Measurements from ENCODE around the gene ATP1A1. TPM values are rescaled to one million over a fixed set of nuclear protein-coding genes. Genes with fewer than 3 reads are reported as not detected.

The ATP1A1 gene
- total and polyA plus RNA-seq, 4 donors = 70.6 to 223 (median 199) TPM

DNA sequence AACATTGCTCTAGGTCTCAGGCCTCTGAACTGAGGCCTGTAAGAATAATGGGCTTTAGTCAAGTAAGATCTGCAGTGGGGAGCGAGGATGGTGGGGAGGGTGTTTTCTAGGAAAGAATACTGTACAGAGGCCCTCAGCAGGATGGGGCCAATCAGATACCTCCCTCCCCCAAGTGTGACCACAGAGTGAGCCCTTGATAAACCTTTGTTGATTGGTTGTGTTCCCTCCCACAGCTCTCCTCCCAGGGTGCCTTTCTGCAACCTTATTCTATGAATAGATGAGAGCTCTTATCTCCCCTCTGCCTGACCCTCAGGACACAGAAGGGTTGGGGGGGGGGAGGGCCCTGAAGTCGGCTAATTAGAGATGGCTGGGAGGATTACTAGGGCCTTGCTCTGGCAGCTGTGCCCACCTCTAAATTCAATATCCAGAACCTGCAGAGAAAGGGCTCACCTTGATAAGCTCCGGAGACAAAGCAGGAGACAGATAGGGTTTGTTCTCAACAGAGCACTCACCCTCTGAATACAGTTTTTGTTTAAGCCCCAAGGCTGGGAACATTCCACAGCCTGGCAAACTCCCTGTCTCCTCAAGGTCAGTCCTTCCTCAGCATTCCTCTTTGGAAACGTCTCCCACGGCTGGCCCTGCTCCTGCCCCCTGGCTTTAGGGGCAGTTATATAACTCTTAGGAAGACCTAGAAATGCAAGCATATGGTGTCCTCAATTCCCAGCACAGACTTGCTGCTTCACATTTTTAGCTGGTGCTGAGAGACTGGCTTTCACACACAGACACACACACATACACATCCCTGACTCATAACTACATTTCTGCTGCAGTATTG lies 42.9 kb downstream of the ATP1A1 start:
- 33% methylated on average over 3 of the region's 5 CpGs for WGBS (ENCODE audit: insufficient coverage)

DNA sequence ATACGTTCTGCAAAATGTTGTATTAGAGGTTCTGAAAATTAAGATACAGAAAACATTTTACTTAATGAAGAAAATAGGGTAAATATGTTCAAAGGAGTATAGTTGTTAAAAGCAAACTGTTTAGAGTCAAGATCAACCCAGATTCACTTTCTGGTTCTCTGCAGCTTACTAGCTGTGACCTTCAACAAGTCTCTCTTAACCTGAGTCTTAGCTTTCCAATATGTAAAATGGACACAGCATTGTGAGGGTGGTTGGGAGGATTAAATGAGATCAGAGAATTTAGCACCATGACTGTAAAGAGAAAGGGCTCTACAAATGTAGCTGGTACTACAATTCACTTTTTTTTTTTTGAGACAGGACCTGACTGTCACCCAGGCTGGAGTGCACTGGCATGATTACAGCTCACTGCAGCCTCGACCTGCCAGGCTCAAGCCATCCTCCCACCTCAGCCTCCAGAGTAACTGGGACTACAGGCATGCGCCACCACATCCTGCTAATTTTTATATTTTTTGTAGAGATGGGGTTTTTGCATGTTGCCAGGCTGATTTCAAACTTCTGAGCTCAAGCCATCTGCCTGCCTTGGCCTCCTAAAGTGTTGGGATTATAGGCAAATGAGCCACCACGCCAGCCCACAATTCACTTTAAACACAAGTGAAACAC lies 43.9 kb downstream of the ATP1A1 start:
- no peak overlapping the region for H3K4me3 ChIP-seq (ENCODE audit: low read depth, low read length)
- H3K27me3 ChIP-seq (ENCODE audit: control insufficient read depth, insufficient read depth, low read length) = no peaks in the 10 kb centered on the region
- DNase-seq (ENCODE audit: low read depth in 4 of 6, low spot score in 6 of 6) = no peak
- WGBS (ENCODE audit: insufficient coverage) = no CpG with 5 or more reads among the region's 4 CpGs
- H3K4me1 ChIP-seq (ENCODE audit: control insufficient read depth, insufficient read depth, low read length) = peaks cover 20% of the 10 kb centered on the region
- H3K36me3 ChIP-seq (ENCODE audit: control insufficient read depth, insufficient read depth, low read length) = peaks cover 2% of the 10 kb centered on the region
- no peaks in the 10 kb centered on the region for H3K9me3 ChIP-seq (ENCODE audit: control insufficient read depth, insufficient read depth, low read length)
- H3K27ac ChIP-seq (ENCODE audit: low read depth, low read length) = no peak overlapping the region

More for the DNA sequence above, 42.9 kb downstream of the ATP1A1 start:
- Histone ChIP-seq H3K27me3 (ENCODE audit: control insufficient read depth, insufficient read depth, low read length) (no peaks in the 10 kb centered on the region), H3K4me1 (ENCODE audit: control insufficient read depth, insufficient read depth, low read length) (peaks cover 20% of the 10 kb centered on the region), H3K4me3 (ENCODE audit: low read depth, low read length) (no peak overlapping the region), H3K9me3 (ENCODE audit: control insufficient read depth, insufficient read depth, low read length) (no peaks in the 10 kb centered on the region), H3K27ac (ENCODE audit: low read depth, low read length) (no peak overlapping the region), H3K36me3 (ENCODE audit: control insufficient read depth, insufficient read depth, low read length) (peaks cover 2% of the 10 kb centered on the region)
- peak in 1 of 6 donors; percentile 18 for DNase-seq (ENCODE audit: low read depth in 4 of 6, low spot score in 6 of 6)

DNA sequence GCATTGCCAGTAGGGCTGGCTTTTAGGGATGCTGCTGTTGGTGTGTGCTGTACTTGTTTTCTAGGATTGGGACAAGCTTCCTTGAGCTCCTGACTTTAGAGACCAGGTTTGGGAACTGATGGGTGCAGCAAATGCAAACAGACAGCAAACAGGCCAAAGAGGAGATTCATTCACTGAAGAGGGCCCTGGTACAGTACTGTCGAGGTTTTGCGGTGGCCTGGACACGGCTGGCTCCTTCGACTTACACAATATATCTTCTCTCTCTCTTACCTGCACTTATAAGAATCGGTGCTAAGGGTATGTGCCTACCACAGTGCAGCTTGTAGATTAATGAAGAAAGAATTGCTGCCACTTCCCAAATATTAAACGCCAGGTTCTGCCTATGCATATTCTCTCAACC lies 44.6 kb downstream of the ATP1A1 start:
- 60% methylated on average over 1 of the region's 6 CpGs for WGBS (ENCODE audit: insufficient coverage)
- Histone ChIP-seq H3K27me3 (ENCODE audit: control insufficient read depth, insufficient read depth, low read length) (no peaks in the 10 kb centered on the region), H3K4me1 (ENCODE audit: control insufficient read depth, insufficient read depth, low read length) (peaks cover 20% of the 10 kb centered on the region), H3K36me3 (ENCODE audit: control insufficient read depth, insufficient read depth, low read length) (peaks cover 2% of the 10 kb centered on the region), H3K27ac (ENCODE audit: low read depth, low read length) (no peak overlapping the region), H3K9me3 (ENCODE audit: control insufficient read depth, insufficient read depth, low read length) (no peaks in the 10 kb centered on the region), H3K4me3 (ENCODE audit: low read depth, low read length) (peak overlapping the region; percentile 79)
- no peak for DNase-seq (ENCODE audit: low read depth in 4 of 6, low spot score in 6 of 6)

DNA sequence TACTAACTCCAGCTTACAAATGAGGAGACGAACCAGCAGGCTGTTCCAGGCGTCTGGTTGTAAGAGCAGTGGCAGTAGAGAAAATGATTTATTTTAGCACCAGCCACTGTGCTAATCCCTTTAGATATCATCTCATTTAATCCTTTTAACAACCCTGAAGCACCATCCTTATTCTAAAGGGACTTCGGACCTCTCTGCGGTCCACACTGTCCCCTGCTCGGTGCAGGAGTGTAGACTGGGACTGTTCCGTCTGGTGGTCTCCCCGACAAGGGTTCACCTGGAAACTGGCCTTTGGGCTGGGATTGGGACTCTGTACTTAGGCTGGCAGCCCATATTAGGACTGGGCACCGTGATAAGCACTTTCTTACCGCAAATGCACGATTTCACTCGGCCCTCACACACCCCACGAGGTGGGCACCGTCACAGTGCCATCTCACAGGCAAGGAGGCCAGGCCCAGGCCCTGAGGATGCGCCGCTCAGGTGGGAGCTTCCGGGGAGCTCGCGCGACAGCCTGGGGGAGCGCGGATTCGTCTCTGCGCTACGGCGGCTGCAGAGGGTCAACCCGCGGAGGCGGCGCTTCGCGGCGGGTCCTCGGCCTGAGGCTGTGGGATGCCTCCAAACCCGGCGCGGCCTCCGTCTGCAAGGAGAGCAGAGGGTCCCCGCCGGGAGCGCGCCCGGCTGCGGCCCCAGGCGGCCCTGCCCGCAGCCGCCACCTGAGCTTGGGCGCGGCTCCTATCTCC lies 45.2 kb downstream of the ATP1A1 start:
- WGBS (ENCODE audit: insufficient coverage) = 1% methylated on average over 46 of the region's 48 CpGs
- Histone ChIP-seq H3K27me3 (ENCODE audit: control insufficient read depth, insufficient read depth, low read length) (no peaks in the 10 kb centered on the region), H3K27ac (ENCODE audit: low read depth, low read length) (peak overlapping the region; percentile 37), H3K4me1 (ENCODE audit: control insufficient read depth, insufficient read depth, low read length) (peaks cover 20% of the 10 kb centered on the region), H3K9me3 (ENCODE audit: control insufficient read depth, insufficient read depth, low read length) (no peaks in the 10 kb centered on the region), H3K36me3 (ENCODE audit: control insufficient read depth, insufficient read depth, low read length) (peaks cover 2% of the 10 kb centered on the region), H3K4me3 (ENCODE audit: low read depth, low read length) (peak overlapping the region; percentile 79)
- peak; percentile 71 to 95 (median 78) for DNase-seq (ENCODE audit: low read depth in 4 of 6, low spot score in 6 of 6)

DNA sequence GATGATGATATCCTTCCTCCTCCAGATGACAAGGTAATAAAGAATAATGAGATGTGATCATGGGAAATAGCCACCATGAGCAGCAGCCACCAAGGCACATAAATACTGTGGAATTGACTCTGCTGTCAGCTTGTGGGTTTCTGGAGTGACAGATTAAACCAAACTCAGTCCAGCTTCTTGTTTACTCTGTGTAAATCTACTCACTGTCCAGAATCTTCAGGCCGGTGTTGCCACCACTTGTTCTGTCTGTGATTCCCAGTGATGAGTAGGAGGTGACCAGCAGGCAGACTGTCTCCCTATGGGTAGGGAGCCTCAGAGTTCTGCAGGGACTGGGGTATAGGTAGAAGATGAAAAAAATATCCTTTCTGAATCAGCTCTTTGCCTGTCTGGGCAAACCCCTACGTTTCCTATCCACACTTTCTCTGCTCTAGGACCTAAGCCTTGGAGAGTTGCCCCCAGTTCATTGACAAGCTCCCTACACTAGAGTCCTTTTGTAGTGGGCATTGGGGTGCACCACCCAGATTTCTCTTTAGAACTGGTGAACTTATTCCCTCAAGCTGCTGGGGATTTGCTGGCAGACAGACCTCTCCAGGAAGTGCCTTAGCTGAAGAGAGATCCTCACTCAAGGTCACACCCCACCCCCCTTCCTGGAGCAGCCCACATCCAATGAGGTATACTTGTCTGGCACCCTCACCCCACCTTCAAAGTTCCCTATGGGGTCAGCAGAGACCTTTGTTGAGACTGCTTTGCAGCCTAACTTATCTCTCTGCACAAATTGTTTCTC lies 47.6 kb downstream of the ATP1A1 start:
- 80% methylated on average over 1 of the region's 2 CpGs for WGBS (ENCODE audit: insufficient coverage)
- H3K27ac ChIP-seq (ENCODE audit: low read depth, low read length) = no peak overlapping the region

DNA sequence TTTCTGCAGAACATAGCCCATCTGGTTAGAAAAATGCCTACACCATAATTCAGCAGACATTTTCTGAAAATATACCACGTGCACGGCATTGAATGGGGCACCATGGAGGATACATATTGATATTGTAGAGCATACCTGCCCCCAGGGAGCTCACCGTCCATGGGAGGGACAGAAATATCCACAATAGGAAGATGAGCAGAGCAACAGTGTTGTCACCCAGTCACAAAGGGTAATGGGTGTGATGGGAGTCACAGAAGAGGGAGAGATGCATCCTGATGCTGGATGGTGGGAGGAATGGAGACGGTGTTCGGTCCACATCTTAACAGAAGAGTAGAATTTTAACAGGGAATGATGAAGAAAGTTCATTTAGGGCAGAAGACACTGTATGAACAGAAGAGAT lies 51.4 kb downstream of the ATP1A1 start:
- 95% methylated on average over 3 of the region's 5 CpGs for WGBS (ENCODE audit: insufficient coverage)
- H3K36me3 ChIP-seq (ENCODE audit: control insufficient read depth, insufficient read depth, low read length) = no peaks in the 10 kb centered on the region
- H3K4me1 ChIP-seq (ENCODE audit: control insufficient read depth, insufficient read depth, low read length) = peaks cover under 1% of the 10 kb centered on the region
- H3K27me3 ChIP-seq (ENCODE audit: control insufficient read depth, insufficient read depth, low read length) = no peaks in the 10 kb centered on the region
- no peak for DNase-seq (ENCODE audit: low read depth in 4 of 6, low spot score in 6 of 6)
- no peak overlapping the region for H3K4me3 ChIP-seq (ENCODE audit: low read depth, low read length)
- H3K9me3 ChIP-seq (ENCODE audit: control insufficient read depth, insufficient read depth, low read length) = no peaks in the 10 kb centered on the region
- H3K27ac ChIP-seq (ENCODE audit: low read depth, low read length) = no peak overlapping the region

More for the DNA sequence above, 47.6 kb downstream of the ATP1A1 start:
- Histone ChIP-seq H3K4me3 (ENCODE audit: low read depth, low read length) (no peak overlapping the region), H3K9me3 (ENCODE audit: control insufficient read depth, insufficient read depth, low read length) (no peaks in the 10 kb centered on the region), H3K27me3 (ENCODE audit: control insufficient read depth, insufficient read depth, low read length) (no peaks in the 10 kb centered on the region), H3K36me3 (ENCODE audit: control insufficient read depth, insufficient read depth, low read length) (peaks cover 2% of the 10 kb centered on the region), H3K4me1 (ENCODE audit: control insufficient read depth, insufficient read depth, low read length) (peaks cover 20% of the 10 kb centered on the region)
- no peak for DNase-seq (ENCODE audit: low read depth in 4 of 6, low spot score in 6 of 6)

DNA sequence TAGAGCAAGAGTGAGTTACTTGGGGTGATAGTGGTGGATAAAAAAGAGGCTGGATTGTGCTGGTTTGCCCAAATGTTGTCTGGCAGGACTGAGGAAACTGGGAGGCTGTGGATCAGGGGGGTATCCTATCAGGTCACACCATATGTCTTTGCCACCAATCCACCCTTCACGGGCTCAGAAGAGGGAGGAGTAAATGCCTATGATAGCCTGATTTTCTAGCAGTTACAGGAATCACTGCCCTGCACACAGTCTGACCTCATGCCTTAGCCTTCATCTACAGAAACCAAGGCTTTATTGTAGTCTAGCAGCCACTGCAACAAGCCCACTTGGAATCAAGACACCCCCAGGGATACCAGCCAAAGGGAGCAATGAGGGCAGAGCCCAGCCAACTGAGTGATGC lies 51.8 kb downstream of the ATP1A1 start:
- Histone ChIP-seq H3K36me3 (ENCODE audit: control insufficient read depth, insufficient read depth, low read length) (no peaks in the 10 kb centered on the region), H3K27me3 (ENCODE audit: control insufficient read depth, insufficient read depth, low read length) (no peaks in the 10 kb centered on the region), H3K9me3 (ENCODE audit: control insufficient read depth, insufficient read depth, low read length) (no peaks in the 10 kb centered on the region), H3K27ac (ENCODE audit: low read depth, low read length) (no peak overlapping the region), H3K4me3 (ENCODE audit: low read depth, low read length) (no peak overlapping the region), H3K4me1 (ENCODE audit: control insufficient read depth, insufficient read depth, low read length) (no peaks in the 10 kb centered on the region)
- DNase-seq (ENCODE audit: low read depth in 4 of 6, low spot score in 6 of 6) = no peak
- WGBS (ENCODE audit: insufficient coverage) = 80% methylated on average over 1 of the region's 1 CpG

DNA sequence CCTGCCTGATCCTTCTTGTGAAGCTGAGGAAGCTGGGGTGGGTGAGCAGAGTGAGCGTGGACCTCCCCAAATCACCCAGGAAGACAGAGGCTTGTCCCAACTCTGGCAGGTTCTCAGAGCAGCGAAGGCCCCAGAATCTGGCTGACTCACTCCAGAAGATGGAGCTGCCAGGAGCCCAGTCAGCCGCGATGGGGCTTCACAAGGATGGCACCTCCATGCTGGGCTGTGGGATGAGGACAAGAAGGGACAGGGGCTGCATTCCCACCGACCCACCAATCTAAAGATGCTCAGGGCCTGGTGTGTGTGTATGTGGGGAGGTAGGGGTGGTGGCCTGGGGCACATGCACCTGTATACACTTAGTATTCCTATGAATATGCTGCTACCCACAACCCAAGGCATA lies 52.9 kb downstream of the ATP1A1 start:
- 96% methylated on average over 4 of the region's 5 CpGs for WGBS (ENCODE audit: insufficient coverage)
- Histone ChIP-seq H3K4me3 (ENCODE audit: low read depth, low read length) (no peak overlapping the region), H3K36me3 (ENCODE audit: control insufficient read depth, insufficient read depth, low read length) (no peaks in the 10 kb centered on the region), H3K9me3 (ENCODE audit: control insufficient read depth, insufficient read depth, low read length) (no peaks in the 10 kb centered on the region), H3K4me1 (ENCODE audit: control insufficient read depth, insufficient read depth, low read length) (no peaks in the 10 kb centered on the region), H3K27me3 (ENCODE audit: control insufficient read depth, insufficient read depth, low read length) (no peaks in the 10 kb centered on the region), H3K27ac (ENCODE audit: low read depth, low read length) (no peak overlapping the region)
- DNase-seq (ENCODE audit: low read depth in 4 of 6, low spot score in 6 of 6) = no peak

DNA sequence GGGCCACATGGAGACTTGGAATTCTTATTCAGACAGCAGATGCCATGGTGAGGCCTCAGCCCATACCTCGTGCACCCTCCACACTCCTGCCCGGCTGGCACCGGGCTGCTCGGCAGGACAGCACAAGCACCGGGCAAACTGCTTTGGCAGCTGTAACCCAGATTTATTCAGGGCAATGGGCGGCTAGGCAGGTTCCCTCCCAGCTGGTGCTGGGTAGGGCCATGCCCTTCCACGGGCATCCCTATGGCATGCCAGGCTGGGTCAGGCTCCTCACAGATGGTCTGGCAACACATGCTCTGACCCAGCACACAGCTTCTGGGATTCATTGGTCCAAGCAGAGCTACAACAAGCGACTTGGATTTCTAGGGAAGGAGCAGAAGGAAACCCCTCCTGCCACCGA lies 53.4 kb downstream of the ATP1A1 start:
- DNase-seq (ENCODE audit: low read depth in 4 of 6, low spot score in 6 of 6) = no peak
- Histone ChIP-seq H3K4me1 (ENCODE audit: control insufficient read depth, insufficient read depth, low read length) (no peaks in the 10 kb centered on the region), H3K4me3 (ENCODE audit: low read depth, low read length) (no peak overlapping the region), H3K27me3 (ENCODE audit: control insufficient read depth, insufficient read depth, low read length) (no peaks in the 10 kb centered on the region), H3K36me3 (ENCODE audit: control insufficient read depth, insufficient read depth, low read length) (no peaks in the 10 kb centered on the region), H3K27ac (ENCODE audit: low read depth, low read length) (no peak overlapping the region), H3K9me3 (ENCODE audit: control insufficient read depth, insufficient read depth, low read length) (no peaks in the 10 kb centered on the region)
- WGBS (ENCODE audit: insufficient coverage) = 95% methylated on average over 8 of the region's 9 CpGs
